SK-N-SH treated with all-trans-retinoic acid at 6 μM for 48 hours (cell line): ENCODE measurements around the gene AASS.

Experiments
- ARNTL ChIP-seq: fragments of 450-650 bp; formaldehyde crosslinking; IDR thresholded peaks from 2 replicates; pipeline ENCODE4 v1.5.0; 2020; ENCODE audit warnings: low read depth, mild to moderate bottlenecking, moderate library complexity, borderline replicate concordance
- ZFP30 ChIP-seq: fragments of 450-650 bp; formaldehyde crosslinking; IDR thresholded peaks from 2 replicates; pipeline ENCODE4 v1.5.0; 2022; ENCODE audit warnings: mild to moderate bottlenecking, moderate library complexity
- ZNF565 ChIP-seq: fragments of 450-650 bp; formaldehyde crosslinking; conservative IDR thresholded peaks from 2 replicates; pipeline ENCODE4 v1.5.0; 2020; ENCODE audit warnings: low read depth, mild to moderate bottlenecking, moderate library complexity
- ZNF8 ChIP-seq: fragments of 450-650 bp; formaldehyde crosslinking; IDR thresholded peaks from 2 replicates; pipeline ENCODE4 v1.5.0; 2020; ENCODE audit warnings: mild to moderate bottlenecking, moderate library complexity
- TF ChIP-seq, protein P1 (sequence below): fragments of 250-450 bp; sonication (Bioruptor Pico); IDR thresholded peaks from 2 replicates; pipeline ENCODE4 v1.8.0; 2020; ENCODE audit warnings: mild to moderate bottlenecking, moderate library complexity, borderline replicate concordance

DNA sequence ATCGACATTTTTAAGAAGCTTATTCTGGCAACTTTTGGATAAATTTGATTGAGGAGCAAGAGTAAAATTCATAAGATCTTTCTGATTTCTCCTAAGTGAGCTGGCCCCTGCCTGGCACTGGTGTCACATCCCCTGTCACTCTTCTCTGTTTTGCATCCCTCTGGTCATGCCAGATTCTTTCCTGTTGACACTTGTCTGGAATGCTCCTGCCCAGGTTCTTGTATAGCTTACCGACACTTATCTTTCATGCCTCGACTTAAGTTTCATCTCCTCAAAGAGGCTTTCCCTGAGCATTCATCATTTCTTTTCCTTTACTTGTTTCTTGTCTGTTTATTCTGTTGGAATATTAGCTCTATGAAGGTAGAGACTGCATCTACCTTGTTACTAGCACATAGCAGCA, 22.2 kb upstream of the AASS start:
- TF ChIP-seq ARNTL (CRISPR knock-in tag) (no peak), ZNF565 (CRISPR knock-in tag) (no peak), ZNF8 (CRISPR knock-in tag) (no peak), ZFP30 (no peak)
- TF ChIP-seq, protein P1, sequence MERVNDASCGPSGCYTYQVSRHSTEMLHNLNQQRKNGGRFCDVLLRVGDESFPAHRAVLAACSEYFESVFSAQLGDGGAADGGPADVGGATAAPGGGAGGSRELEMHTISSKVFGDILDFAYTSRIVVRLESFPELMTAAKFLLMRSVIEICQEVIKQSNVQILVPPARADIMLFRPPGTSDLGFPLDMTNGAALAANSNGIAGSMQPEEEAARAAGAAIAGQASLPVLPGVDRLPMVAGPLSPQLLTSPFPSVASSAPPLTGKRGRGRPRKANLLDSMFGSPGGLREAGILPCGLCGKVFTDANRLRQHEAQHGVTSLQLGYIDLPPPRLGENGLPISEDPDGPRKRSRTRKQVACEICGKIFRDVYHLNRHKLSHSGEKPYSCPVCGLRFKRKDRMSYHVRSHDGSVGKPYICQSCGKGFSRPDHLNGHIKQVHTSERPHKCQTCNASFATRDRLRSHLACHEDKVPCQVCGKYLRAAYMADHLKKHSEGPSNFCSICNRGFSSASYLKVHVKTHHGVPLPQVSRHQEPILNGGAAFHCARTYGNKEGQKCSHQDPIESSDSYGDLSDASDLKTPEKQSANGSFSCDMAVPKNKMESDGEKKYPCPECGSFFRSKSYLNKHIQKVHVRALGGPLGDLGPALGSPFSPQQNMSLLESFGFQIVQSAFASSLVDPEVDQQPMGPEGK (CRISPR knock-in tag), result no peak
